GM19193 (cell line): ENCODE measurements around the gene CANX.

Experiments
- POLR2A ChIP-seq: IDR thresholded peaks from 4 replicates; pipeline ENCODE4 v1.6.1; 2011; ENCODE audit not compliant: insufficient read depth, insufficient read length; ENCODE audit errors: extremely low read depth

Gene CANX

GRCh38 chr5:179746872-179747271 lies 48.1 kb downstream of the CANX start:
- TF ChIP-seq POLR2A: no peak

GRCh38 chr5:179747811-179748210 lies 49.0 kb downstream of the CANX start:
- no peak for TF ChIP-seq POLR2A

GRCh38 chr5:179749857-179750508 lies 51.2 kb downstream of the CANX start:
- no peak for TF ChIP-seq POLR2A

DNA sequence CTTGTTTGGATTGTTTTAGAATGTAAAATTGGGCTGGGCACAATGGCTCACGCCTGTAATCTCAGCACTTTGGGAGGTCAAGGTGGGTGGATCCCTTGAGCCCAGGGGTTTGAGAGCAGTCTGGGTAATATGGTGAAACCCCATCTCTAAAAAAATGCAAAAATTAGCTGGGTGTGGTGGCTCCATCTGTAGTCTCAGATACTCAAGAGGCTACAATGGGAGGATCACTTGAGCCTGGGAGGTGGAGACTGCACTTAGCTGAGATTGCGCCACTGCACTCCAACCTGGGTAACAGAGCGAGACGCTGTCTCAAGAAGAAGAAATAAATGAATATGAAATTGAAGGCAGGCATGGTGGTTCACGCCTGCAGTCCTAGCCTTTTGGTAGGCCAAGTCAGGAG lies 55.2 kb downstream of the CANX start:
- TF ChIP-seq POLR2A: no peak

- no peak for TF ChIP-seq POLR2A
Measured at GRCh38 chr5:179755022-179755421, 56.3 kb downstream of the CANX start.

DNA sequence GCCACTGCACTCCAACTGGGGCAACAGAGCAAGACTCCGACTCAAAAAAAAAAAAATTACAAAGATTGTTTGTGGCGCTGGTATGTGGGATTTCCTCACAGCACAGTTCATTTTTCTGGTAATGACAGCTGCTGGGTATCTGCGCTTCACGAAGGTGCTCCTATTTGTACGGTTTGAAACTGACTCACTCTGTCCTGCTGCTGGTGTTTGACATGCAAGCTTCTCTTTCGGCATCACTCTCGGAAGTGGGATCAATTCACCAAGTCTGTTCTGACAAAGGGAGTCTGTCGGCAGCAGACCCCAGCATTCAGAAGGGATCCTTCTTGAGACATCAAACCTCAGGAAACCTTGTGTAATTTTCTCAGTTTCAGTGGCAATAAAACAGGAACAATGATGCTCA lies 60.2 kb downstream of the CANX start:
- TF ChIP-seq POLR2A: no peak

DNA sequence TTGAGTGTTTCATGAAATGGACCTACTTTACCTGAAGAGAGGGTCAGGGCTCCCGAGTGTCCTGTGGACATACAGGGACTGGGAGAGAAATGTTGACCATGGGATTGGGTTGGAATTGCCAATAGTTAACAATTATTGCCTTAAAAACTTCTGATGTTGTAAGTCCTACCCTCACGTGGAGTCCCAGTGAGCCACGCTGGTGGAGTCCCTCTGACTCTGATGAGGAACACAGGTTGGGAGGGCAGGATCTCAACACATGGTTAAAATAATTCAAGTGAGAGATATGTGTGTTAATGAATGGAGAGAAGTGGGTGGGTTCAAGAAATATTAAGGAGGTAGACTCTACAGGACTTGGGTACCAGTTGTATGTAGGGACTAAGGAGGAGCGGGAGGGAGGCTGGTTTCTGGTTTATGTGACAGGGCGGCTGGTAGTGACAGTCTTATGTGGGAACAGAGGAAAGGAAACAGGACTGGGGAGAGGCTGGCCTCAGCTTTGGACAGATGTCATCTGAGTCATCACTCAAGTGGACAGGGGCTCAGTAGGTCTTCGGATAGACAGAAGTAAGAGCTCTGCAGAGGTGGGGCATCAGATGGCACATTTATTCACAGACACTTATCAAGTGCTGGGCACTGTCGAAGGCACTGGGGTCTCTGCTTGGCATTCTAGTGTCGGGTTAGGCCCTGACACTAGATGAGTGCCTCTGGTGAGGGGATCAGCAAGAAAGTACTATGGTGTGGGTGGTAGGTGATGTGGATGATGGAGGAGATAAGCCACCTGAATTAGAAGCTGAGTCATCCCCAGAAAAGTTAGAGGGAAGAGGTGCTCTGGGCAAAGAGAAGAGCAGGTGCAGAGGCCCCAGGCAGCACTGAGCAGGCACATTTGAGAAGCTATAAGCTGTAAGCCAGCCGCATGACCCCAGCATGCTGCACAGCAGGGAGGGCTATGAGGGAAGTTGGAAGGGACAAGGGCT lies 61.1 kb downstream of the CANX start:
- no peak for TF ChIP-seq POLR2A

GRCh38 chr5:179762079-179762780 lies 63.5 kb downstream of the CANX start:
- TF ChIP-seq POLR2A: no peak

DNA sequence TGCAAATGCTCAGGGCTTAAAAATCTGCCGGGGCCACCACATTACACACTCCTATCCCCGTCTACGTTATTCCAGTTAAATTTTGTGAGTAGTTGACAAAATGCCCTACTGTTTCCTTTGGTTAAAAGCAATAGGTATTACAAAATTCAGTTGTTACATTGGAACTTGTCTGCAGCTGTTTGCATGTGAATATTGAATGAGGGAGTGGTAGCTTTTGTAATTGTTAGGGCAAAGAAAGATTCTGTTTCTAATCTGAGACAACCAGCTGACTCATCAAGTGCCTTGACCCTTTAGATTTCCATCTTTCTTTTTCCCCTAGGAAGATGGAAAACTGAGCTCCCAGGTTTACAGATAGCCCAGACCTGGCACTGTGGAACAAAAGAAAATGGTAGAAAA lies 64.0 kb downstream of the CANX start:
- TF ChIP-seq POLR2A: no peak

GRCh38 chr5:179763215-179763945 lies 64.6 kb downstream of the CANX start:
- no peak for TF ChIP-seq POLR2A

DNA sequence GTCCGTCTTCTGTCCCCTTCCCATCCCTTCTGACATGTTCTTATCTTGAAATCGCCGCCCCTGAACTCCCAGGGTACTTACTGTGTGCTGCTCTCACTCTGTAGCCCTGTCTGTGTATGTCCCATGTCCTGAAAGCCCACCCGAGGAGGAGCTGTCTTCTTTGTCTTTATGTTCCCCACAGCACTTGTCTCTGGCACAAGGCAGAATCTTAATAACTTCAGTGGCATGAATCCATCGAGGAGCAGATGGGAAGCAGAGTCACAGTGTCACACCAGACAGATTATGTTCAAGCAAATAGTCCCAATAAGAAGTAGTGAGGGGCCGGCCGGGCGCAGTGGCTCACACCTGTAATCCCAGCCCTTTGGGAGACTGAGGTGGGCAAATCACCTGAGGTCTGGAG lies 65.3 kb downstream of the CANX start:
- TF ChIP-seq POLR2A: no peak

DNA sequence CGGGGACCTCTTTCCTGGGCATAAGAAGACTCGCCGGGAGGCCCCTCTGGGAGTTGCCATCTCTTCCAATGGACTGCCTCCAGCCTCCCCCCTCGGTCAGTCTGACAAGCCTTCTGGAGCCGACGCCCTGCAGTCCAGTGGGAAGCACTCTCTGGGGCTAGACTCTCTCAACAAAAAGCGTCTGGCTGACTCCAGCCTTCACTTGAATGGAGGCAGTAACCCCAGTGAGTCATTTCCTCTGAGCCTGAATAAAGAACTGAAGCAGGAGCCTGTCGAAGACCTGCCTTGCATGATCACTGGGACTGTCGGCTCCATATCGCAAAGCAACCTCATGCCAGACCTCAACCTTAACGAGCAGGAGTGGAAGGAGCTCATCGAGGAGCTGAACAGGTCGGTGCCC lies 66.6 kb downstream of the CANX start:
- no peak for TF ChIP-seq POLR2A

GRCh38 chr5:179766021-179766725 lies 67.4 kb downstream of the CANX start:
- no peak for TF ChIP-seq POLR2A
